Measurements from ENCODE around the gene UPK3A.

The UPK3A gene

DNA sequence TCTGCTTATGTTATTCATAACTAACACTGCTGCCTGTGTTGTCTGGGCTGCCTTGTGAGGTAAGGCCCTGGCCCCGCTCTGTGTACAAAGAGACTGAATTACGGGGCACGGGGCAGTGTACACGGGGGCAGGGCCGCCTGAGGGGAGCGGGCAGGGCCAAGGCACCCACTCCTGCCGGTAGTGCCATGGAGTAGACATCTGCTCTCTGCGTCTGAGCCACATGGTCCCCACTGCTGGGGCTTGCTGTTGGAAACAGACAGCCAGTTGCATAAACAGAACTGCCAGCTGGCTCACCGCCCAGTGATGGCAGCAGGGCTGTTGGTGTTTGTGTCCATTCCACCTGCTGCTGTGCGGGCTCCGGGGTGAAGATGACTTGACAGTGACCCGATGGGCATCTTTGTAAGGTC is 44.8 kb downstream of the UPK3A start:
- DNase-seq (ENCODE audit: low spot score) = no peak

GRCh38 chr22:45330548-45330947 is 45.8 kb downstream of the UPK3A start:
- DNase-seq (ENCODE audit: low spot score) = no peak

DNA sequence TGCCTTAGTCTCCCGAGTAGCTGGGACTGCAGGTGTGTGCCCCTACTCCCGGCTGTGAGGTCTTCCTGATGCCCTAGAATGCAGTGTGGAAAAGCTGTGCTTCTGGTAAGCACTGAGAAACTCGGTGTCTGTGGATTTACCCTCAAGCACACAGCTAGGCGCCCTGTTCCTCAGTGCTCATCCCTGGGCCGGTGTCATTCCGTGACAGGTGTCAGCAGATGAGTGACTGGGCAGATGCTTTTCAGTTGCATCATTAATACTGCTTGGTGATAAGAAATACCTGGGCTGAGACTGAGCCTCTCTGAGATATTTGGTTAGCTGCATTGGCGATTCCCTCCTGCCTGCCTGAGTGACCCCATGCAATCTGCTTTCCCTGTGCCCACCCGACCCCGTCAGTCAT is 46.7 kb downstream of the UPK3A start:
- DNase-seq (ENCODE audit: low spot score) = no peak

DNA sequence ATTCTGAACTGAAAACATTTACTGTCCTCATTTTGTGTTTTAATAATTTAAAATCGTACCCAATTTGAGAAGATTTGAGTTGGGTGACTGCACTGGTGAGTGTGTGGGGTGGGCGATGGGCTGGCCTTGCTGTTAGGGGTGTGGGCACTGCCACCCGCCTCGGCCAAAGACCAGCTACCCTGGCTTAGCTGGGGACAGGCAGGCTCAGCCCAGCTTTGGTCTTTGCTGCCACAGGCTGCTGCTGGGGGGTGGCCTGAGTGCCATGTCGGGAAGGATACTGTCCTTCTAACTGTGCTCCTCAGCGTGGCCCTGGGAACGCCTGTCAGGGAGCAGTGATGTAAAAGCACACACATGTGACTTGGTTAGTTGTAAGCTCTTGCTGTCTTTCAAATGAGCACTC is 47.3 kb downstream of the UPK3A start:
- DNase-seq (ENCODE audit: low spot score) = no peak

GRCh38 chr22:45334068-45334467 is 49.3 kb downstream of the UPK3A start:
- no peak for DNase-seq (ENCODE audit: low spot score)

- no peak for DNase-seq (ENCODE audit: low spot score)
These were observed 49.8 kb downstream of the UPK3A start for GRCh38 chr22:45334528-45334927.

DNA sequence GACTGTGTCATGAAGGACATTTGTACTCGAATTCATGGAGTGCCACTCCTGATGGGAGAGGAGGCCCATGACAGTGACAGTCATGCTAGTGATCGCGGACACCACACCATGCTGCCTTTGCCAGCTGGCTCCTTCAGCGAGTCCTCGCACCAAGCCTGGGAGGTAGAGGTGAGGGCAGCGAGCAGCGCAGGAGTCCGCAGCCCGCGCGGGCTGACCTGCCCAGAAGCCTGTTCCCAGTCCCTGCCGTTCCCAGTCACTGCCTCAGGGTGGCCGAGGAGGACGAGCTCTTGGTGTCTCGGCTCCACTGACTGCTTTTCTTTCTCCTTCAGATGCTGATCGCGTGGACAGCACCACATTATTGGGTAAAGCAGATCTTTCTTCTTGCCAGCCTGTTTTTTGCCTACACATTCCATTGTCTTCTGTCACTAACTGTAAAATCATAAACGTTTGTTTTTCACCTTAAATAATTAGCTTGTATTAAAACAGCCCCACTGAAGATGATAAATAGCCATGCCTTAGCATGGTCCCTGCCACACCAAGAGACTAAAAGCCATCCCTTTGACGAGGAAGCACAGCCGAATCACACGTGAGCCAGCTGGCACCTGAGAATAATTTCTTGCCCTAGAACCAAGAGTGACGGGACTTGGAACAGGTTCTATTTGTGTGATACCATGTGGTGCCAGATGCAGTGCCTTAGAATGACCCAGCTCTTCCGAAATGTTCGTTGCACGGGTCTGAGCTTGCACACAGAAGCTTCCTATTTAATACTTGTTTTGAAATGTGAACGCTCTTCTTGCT is 50.5 kb downstream of the UPK3A start:
- DNase-seq (ENCODE audit: low spot score) = no peak

DNA sequence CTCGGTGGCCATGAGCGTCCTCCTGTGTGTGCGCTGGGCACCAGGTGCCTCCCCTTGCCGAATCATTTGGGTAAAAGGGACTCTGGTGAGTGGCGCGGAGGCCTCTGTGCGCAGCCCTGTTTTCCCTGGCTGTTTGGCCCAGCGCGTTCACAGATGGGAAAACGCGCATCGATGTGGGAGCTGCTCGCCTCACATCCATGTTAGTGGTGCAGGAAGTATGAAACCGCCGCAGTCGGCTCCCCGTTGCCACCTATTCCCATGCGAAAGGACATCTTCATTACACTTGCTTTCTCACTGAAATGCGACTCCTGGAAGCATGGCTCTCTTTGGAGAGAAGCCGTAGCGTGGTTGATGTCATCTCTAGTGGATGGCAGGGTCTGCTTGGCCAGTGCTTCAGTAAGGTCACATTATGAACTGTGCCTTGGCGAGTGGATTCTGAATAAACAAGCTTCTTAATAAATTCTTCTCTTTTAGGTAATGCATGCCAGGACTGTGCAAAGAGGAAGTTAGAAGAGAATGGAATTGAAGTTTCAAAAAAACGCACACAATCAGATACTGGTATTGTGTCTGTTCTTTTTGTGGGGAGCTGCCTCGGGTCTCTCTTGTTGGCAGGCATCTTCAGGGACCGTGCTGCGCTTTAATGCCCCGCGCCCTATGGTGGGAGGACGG is 51.2 kb downstream of the UPK3A start:
- no peak for DNase-seq (ENCODE audit: low spot score)

- no peak for DNase-seq (ENCODE audit: low spot score)
These were observed 52.3 kb downstream of the UPK3A start for GRCh38 chr22:45336971-45337431.

DNA sequence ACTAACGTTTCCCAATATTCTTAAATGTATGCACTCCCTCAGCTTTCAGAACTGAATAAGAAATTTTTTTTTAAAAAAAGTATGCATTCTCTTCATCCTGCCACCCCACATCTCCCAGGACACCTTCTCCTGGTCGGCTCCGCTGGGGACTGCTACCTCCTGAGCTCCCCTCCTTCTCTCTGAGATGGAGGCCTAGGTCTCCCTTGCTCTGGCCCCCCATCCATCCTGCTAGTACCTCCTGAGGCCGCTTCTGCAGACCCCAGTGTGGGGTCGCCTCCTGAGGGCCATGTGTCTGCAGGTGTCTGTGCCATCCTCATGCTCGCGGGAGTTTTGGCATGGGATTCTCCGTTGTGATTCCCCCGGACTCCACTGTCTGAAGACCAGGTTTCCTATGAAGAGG is 52.8 kb downstream of the UPK3A start:
- DNase-seq (ENCODE audit: low spot score) = no peak

DNA sequence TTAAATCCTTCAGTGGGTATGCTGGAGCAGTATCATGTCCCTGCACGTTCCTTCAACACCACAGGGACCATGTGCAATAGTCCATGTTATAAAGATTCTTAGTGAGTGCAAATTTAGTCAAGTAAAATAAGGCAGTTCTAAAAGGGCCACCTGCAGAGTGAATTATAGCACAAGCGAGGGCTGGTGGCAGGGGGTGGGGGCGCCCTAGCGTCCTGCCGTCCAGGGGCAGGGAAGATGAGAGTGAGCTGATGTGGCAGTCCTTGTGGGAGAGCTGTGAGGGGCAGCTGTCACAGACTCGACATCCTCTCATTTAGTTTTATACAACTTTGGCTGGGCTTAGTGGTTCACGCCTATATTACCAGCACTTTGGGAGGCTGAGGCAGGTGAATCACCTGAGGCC is 54.0 kb downstream of the UPK3A start:
- DNase-seq (ENCODE audit: low spot score) = no peak

DNA sequence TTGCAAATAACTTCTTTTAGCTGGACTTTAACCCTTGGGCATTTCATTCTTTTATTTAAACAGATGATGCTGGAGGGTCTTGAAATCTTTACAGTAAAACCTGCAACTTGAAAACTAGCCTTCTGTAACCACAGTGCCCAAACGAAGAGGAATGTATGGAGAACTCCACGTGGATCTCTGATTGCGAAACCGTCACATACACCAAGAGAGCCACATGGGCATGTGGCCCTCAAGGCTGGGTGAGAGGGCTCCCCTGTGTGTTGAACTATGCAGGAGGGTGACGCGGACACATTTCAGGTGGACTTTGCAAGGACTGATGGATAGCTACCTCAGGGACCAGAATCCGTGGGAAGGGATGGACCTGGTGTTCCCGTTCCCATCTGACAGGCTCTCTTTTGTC is 55.6 kb downstream of the UPK3A start:
- no peak for DNase-seq (ENCODE audit: low spot score)

GRCh38 chr22:45341498-45341897 is 56.7 kb downstream of the UPK3A start:
- DNase-seq (ENCODE audit: low spot score) = no peak

GRCh38 chr22:45343143-45343542 is 58.4 kb downstream of the UPK3A start:
- no peak for DNase-seq (ENCODE audit: low spot score)

- DNase-seq (ENCODE audit: low spot score) = no peak
These were observed 59.6 kb downstream of the UPK3A start for GRCh38 chr22:45344334-45344733.
